K562 (cell line): ENCODE data around the gene KCP. TPM values are rescaled to one million over a fixed set of nuclear protein-coding genes. Genes with fewer than 3 reads are reported as not detected.

ENCODE experiments used
- ARID2 ChIP-seq: fragments of 450-650 bp; IDR thresholded peaks from 2 replicates; pipeline ENCODE4 v1.6.1; 2017; ENCODE audit warnings: antibody characterized with exemption, mild to moderate bottlenecking
- CCNT2 ChIP-seq: IDR thresholded peaks from 2 replicates; pipeline ENCODE4 v1.6.1; 2011; ENCODE audit warnings: borderline replicate concordance, low read depth, mild to moderate bottlenecking, moderate library complexity, mixed read lengths, low read length; ENCODE audit not compliant: insufficient read length; ENCODE audit errors: extremely low read depth
- FOXM1 ChIP-seq, 2 experiments: fragments of 450-650 bp in 1 of 2; sonication (generic) in 1 of 2; formaldehyde crosslinking in 1 of 2; IDR thresholded peaks; 2 replicates each; pipeline versions ENCODE4 v1.6.1 to v1.9.0; 2017 to 2022; ENCODE audit warnings: low read depth in 2 of 2, mild to moderate bottlenecking in 2 of 2, missing genetic modification reagents in 1 of 2, moderate library complexity in 1 of 2
- GTF2E2 ChIP-seq: fragments of 200-800 bp; sonication (Bioruptor generic); IDR thresholded peaks from 2 replicates; pipeline ENCODE4 v1.6.1; 2016; ENCODE audit warnings: missing genetic modification characterization, missing compliant biosample characterization
- HMG20B ChIP-seq: fragments of 250-450 bp; sonication (Bioruptor Pico); IDR thresholded peaks from 2 replicates; pipeline ENCODE4 v1.5.0; 2021; ENCODE audit warnings: mild to moderate bottlenecking
- NBN ChIP-seq: fragments of 450-650 bp; IDR thresholded peaks from 2 replicates; pipeline ENCODE4 v1.6.1; 2016; ENCODE audit warnings: low read depth, mild to moderate bottlenecking
- NCOR1 ChIP-seq: fragments of 450-650 bp; IDR thresholded peaks from 2 replicates; pipeline ENCODE4 v1.6.1; 2016; ENCODE audit warnings: mild to moderate bottlenecking, moderate library complexity
- NFYB ChIP-seq: IDR thresholded peaks from 2 replicates; pipeline ENCODE4 v1.6.1; 2011; ENCODE audit warnings: mild to moderate bottlenecking, moderate library complexity; ENCODE audit not compliant: insufficient read length; ENCODE audit errors: extremely low read depth
- PPARD ChIP-seq: fragments of 250-450 bp; sonication (Bioruptor Pico); IDR thresholded peaks from 2 replicates; pipeline ENCODE4 v1.8.0; 2022; ENCODE audit warnings: inconsistent platforms, mild to moderate bottlenecking, moderate library complexity
- SIN3B ChIP-seq: fragments of 450-650 bp; IDR thresholded peaks from 2 replicates; pipeline ENCODE4 v1.6.1; 2017; ENCODE audit warnings: low read depth, mild to moderate bottlenecking, moderate library complexity
- TEAD4 ChIP-seq, 2 experiments: sonication (generic) in 1 of 2; formaldehyde crosslinking in 1 of 2; IDR thresholded peaks; 2 replicates each; pipeline versions ENCODE4 v1.6.1 to v1.8.0; 2012 to 2022; ENCODE audit warnings: borderline replicate concordance in 1 of 2, inconsistent platforms in 1 of 2, low read length in 1 of 2, mild to moderate bottlenecking in 1 of 2, missing genetic modification reagents in 1 of 2
- TOE1 ChIP-seq, 2 experiments: fragments of 450-650 bp in 1 of 2; sonication (generic) in 1 of 2; formaldehyde crosslinking in 1 of 2; IDR thresholded peaks; 2 replicates each; pipeline versions ENCODE4 v1.7.1 to v1.8.0; 2016 to 2022; ENCODE audit warnings: borderline replicate concordance in 2 of 2, mild to moderate bottlenecking in 2 of 2, antibody characterized with exemption in 1 of 2, inconsistent platforms in 1 of 2, low read depth in 1 of 2, missing genetic modification reagents in 1 of 2, moderate library complexity in 1 of 2
- VEZF1 ChIP-seq: fragments of 200-800 bp; sonication (Bioruptor generic); IDR thresholded peaks from 2 replicates; pipeline ENCODE4 v1.6.1; 2017; ENCODE audit warnings: missing genetic modification characterization, missing compliant biosample characterization
- ZNF253 ChIP-seq: fragments of 250-450 bp; sonication (Bioruptor Pico); conservative IDR thresholded peaks from 2 replicates; pipeline ENCODE4 v1.6.1; 2021; ENCODE audit warnings: mild to moderate bottlenecking
- ZNF512 ChIP-seq: IDR thresholded peaks from 2 replicates; pipeline ENCODE4 v1.6.1; 2016; ENCODE audit warnings: missing genetic modification characterization, missing compliant biosample characterization
- polyA plus RNA-seq, 8 experiments: library from polyadenylated mRNA; depleted of rRNA in 4 of 8; stranded (reverse) in 5 of 8; unstranded in 3 of 8; fragments of >200 nt; fragmentation: Nextera tagmentation in 2 of 8; fragmentation: Illumina TruSeq in 1 of 8; extraction: Ambion mirVana in 2 of 8; extraction: Trizol in 1 of 8; gene quantifications; 2 replicates each; pipeline versions ENCODE4 v1.2.1 to v1.2.3, GENCODE V29; 2011 to 2014; ENCODE audit warnings: inconsistent platforms in 1 of 8, missing spikeins in 1 of 8
- total RNA-seq, 7 experiments: library from RNA; depleted of rRNA in 6 of 7; stranded (reverse); fragments of >200 nt in 6 of 7; fragmentation: Illumina TruSeq in 2 of 7; extraction: Trizol in 2 of 7; gene quantifications; 2 replicates each; pipeline versions ENCODE4 v1.2.1 to v1.2.3, GENCODE V29; 2011 to 2021; ENCODE audit warnings: low replicate concordance in 1 of 7
- TF ChIP-seq, protein P1 (sequence below): fragments of 250-450 bp; sonication (Bioruptor Pico); IDR thresholded peaks from 2 replicates; pipeline ENCODE4 v1.4.0; 2020; ENCODE audit warnings: mild to moderate bottlenecking
- TF ChIP-seq, protein P2 (sequence below), 2 experiments: IDR thresholded peaks; 2 replicates each; pipeline ENCODE4 v1.6.1; 2011; ENCODE audit warnings: borderline replicate concordance in 1 of 2, control low read depth in 1 of 2, low read depth in 1 of 2, low read length in 1 of 2, mild to moderate bottlenecking in 1 of 2, mixed read lengths in 1 of 2, moderate library complexity in 1 of 2; ENCODE audit not compliant: insufficient read depth in 1 of 2, insufficient read length in 1 of 2, poor library complexity in 1 of 2, severe bottlenecking in 1 of 2; ENCODE audit errors: extremely low read depth in 1 of 2
- TF ChIP-seq, protein P3 (sequence below): sonication (generic); formaldehyde crosslinking; IDR thresholded peaks from 2 replicates; pipeline ENCODE4 v1.8.0; 2022; ENCODE audit warnings: mild to moderate bottlenecking, low read depth, missing genetic modification reagents

The KCP gene
- total and polyA plus RNA-seq, 9 of the 15 experiments (the other 6 are each of a cell fraction or from before 2014, with no cell fraction given) = 0.06 to 0.17 (median 0.12) TPM; not detected in 3

GRCh38 chr7:128902761-128903585 lies 7.5 kb downstream of the KCP start (continued):
- TF ChIP-seq PPARD (no peak), TOE1 (IDR thresholded peaks at IDR 0.05; ENCODE audit: borderline replicate concordance) (peak; percentile 83; the same call in 1 of the 2 replicates), TOE1 (CRISPR knock-in tag; IDR thresholded peaks at IDR 0.05; ENCODE audit: borderline replicate concordance, low read depth) (no peak), VEZF1 (CRISPR knock-in tag) (no peak), NBN (no peak), SIN3B (no peak), CCNT2 (no peak), NFYB (no peak), ARID2 (no peak), TEAD4 (IDR thresholded peaks at IDR 0.05; ENCODE audit: low read length) (no peak), TEAD4 (CRISPR knock-in tag; IDR thresholded peaks at IDR 0.05; ENCODE audit: borderline replicate concordance) (no peak), NCOR1 (no peak), ZNF253 (CRISPR knock-in tag) (no peak), GTF2E2 (tag) (no peak), FOXM1 (IDR thresholded peaks at IDR 0.05; ENCODE audit: low read depth) (no peak), FOXM1 (CRISPR knock-in tag; IDR thresholded peaks at IDR 0.05; ENCODE audit: low read depth) (no peak), ZNF512 (tag) (no peak), HMG20B (no peak)
- TF ChIP-seq, protein P1, sequence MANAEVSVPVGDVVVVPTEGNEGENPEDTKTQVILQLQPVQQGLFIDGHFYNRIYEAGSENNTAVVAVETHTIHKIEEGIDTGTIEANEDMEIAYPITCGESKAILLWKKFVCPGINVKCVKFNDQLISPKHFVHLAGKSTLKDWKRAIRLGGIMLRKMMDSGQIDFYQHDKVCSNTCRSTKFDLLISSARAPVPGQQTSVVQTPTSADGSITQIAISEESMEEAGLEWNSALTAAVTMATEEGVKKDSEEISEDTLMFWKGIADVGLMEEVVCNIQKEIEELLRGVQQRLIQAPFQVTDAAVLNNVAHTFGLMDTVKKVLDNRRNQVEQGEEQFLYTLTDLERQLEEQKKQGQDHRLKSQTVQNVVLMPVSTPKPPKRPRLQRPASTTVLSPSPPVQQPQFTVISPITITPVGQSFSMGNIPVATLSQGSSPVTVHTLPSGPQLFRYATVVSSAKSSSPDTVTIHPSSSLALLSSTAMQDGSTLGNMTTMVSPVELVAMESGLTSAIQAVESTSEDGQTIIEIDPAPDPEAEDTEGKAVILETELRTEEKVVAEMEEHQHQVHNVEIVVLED (CRISPR knock-in tag) = no peak
- TF ChIP-seq, protein P2, sequence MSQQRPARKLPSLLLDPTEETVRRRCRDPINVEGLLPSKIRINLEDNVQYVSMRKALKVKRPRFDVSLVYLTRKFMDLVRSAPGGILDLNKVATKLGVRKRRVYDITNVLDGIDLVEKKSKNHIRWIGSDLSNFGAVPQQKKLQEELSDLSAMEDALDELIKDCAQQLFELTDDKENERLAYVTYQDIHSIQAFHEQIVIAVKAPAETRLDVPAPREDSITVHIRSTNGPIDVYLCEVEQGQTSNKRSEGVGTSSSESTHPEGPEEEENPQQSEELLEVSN (IDR thresholded peaks at IDR 0.05; ENCODE audit: borderline replicate concordance in 1 of 2, extremely low read depth in 1 of 2, insufficient read depth in 1 of 2, insufficient read length in 1 of 2, low read depth in 1 of 2, low read length in 1 of 2, poor library complexity in 1 of 2, severe bottlenecking in 1 of 2) = peak in 1 of 2 experiments; percentile 44
- TF ChIP-seq, protein P3, sequence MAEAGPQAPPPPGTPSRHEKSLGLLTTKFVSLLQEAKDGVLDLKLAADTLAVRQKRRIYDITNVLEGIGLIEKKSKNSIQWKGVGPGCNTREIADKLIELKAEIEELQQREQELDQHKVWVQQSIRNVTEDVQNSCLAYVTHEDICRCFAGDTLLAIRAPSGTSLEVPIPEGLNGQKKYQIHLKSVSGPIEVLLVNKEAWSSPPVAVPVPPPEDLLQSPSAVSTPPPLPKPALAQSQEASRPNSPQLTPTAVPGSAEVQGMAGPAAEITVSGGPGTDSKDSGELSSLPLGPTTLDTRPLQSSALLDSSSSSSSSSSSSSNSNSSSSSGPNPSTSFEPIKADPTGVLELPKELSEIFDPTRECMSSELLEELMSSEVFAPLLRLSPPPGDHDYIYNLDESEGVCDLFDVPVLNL = no peak
